ENCODE measurements around the gene SUMO2.

Gene SUMO2

DNA sequence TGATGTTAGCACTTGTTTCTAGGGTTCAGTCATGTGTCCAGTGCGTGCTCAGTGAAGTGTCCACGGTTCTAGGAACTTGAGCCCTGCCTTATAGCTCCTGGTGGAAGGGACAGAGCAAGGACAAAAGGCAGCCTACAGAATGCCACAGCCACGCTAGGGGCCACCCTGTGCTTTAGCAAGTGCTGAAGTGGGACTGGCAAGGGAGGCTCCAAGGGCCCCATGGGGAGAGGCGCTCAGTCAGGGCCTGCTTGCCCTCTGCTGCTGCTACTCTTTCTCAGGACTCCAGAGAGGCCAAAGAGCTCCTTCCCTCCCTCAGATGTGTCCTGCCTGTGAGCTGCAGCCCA lies 58.0 kb downstream of the SUMO2 start:
- in situ Hi-C loops (cut with MboI; ENCODE audit: low sequenced_read_pairs), result no loop called here

- in situ Hi-C loops (cut with MboI; ENCODE audit: low sequenced_read_pairs), result no loop called here
Observed at GRCh38 chr17:75124041-75124818, 58.5 kb downstream of the SUMO2 start.

DNA sequence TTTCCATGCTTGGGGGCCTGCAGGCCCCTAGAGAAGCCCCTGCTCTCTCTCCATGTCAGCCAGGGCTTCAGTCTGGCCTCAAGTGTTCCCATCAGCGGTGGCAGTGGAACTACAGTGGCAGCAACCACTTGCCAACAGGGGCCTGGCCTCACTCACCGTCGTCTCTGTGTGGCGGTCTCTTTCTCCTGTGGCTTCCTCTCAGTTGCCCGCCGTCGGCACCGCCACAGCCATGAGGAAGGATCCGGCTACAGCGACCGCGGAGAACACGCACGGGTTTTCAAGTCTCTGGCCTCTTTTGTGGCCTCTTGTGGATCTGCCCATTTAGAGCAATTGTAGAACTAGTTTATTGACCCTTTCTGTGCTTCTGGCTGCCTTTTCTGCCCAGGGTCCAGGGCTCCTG lies 64.5 kb downstream of the SUMO2 start:
- in situ Hi-C loops (cut with MboI; ENCODE audit: low sequenced_read_pairs), result no loop called here

- in situ Hi-C loops (cut with MboI; ENCODE audit: low sequenced_read_pairs), result no loop called here
Observed at GRCh38 chr17:75116737-75117136, 66.0 kb downstream of the SUMO2 start.
